MM.1S (cell line): ENCODE data around the gene NR0B2.
A peak's percentile ranks its signal among the peaks of the same experiment; 100 is the strongest.

Experiments
- DNase-seq: peaks from one replicate; pipeline ENCODE4 v3.0.0-alpha.2; 2015
- H2AFZ ChIP-seq: fragments of 300-600 bp; sonication (generic); 2 replicates; pipeline ENCODE4 v1.6.0; 2016; ENCODE audit warnings: antibody characterized with exemption, low read length
- H3F3A ChIP-seq: fragments of 300-600 bp; sonication (generic); 2 replicates; pipeline ENCODE4 v1.6.1; 2016; ENCODE audit warnings: mild to moderate bottlenecking, antibody characterized with exemption, low read length, moderate library complexity, mixed read lengths; ENCODE audit not compliant: insufficient read depth
- H3K27ac ChIP-seq: fragments of 300-600 bp; sonication (generic); 2 replicates; pipeline ENCODE4 v1.5.1; 2016; ENCODE audit warnings: mild to moderate bottlenecking, low read length
- H3K27me3 ChIP-seq: fragments of 300-600 bp; sonication (generic); replicated peaks from 2 replicates; pipeline ENCODE4 v1.6.0; 2016; ENCODE audit warnings: low read length; ENCODE audit not compliant: insufficient read depth
- H3K36me3 ChIP-seq: fragments of 300-600 bp; sonication (generic); replicated peaks from 2 replicates; pipeline ENCODE4 v1.6.1; 2016; ENCODE audit warnings: mild to moderate bottlenecking, low read length, mixed read lengths; ENCODE audit not compliant: insufficient read depth
- H3K4me1 ChIP-seq: fragments of 300-600 bp; sonication (generic); 2 replicates; pipeline ENCODE4 v1.6.1; 2016; ENCODE audit warnings: low read length, mixed read lengths
- H3K4me2 ChIP-seq: fragments of 300-600 bp; sonication (generic); 2 replicates; pipeline ENCODE4 v1.6.0; 2016; ENCODE audit warnings: low read depth, low read length
- H3K4me3 ChIP-seq: fragments of 300-600 bp; sonication (generic); 2 replicates; pipeline ENCODE4 v1.5.1; 2016; ENCODE audit warnings: low read length, mixed read lengths
- H3K79me2 ChIP-seq: fragments of 300-600 bp; sonication (generic); 2 replicates; pipeline ENCODE4 v1.6.1; 2016; ENCODE audit warnings: mixed run types, low read length, mixed read lengths
- H3K9ac ChIP-seq: fragments of 300-600 bp; sonication (generic); 2 replicates; pipeline ENCODE4 v1.6.1; 2016; ENCODE audit warnings: low read length, mixed read lengths
- H3K9me2 ChIP-seq: fragments of 300-600 bp; sonication (generic); replicated peaks from 2 replicates; pipeline ENCODE4 v1.6.1; 2016; ENCODE audit warnings: mild to moderate bottlenecking, low read length, mixed read lengths; ENCODE audit not compliant: insufficient read depth
- H3K9me3 ChIP-seq: fragments of 300-600 bp; sonication (generic); replicated peaks from 2 replicates; pipeline ENCODE4 v1.6.1; 2016; ENCODE audit warnings: mild to moderate bottlenecking, low read length, mixed read lengths; ENCODE audit not compliant: insufficient read depth
- H4K20me1 ChIP-seq: fragments of 300-600 bp; sonication (generic); 2 replicates; pipeline ENCODE4 v1.6.1; 2016; ENCODE audit warnings: mild to moderate bottlenecking, low read length, moderate library complexity, mixed read lengths; ENCODE audit not compliant: insufficient read depth
- CTCF ChIP-seq: fragments of 300-600 bp; sonication (generic); IDR thresholded peaks from 2 replicates; pipeline ENCODE4 v1.5.1; 2016; ENCODE audit warnings: antibody characterized with exemption, low read length, mixed read lengths
- EZH2 ChIP-seq: fragments of 300-600 bp; sonication (generic); optimal IDR thresholded peaks from 2 replicates; pipeline ENCODE3; 2017; ENCODE audit warnings: low read depth, mild to moderate bottlenecking, antibody characterized with exemption, low read length, mixed read lengths
- EZH2phosphoT487 ChIP-seq: fragments of 300-600 bp; sonication (generic); IDR thresholded peaks from 2 replicates; pipeline ENCODE4 v1.6.1; 2018; ENCODE audit warnings: antibody characterized with exemption, low read length

NR0B2 gene

DNA sequence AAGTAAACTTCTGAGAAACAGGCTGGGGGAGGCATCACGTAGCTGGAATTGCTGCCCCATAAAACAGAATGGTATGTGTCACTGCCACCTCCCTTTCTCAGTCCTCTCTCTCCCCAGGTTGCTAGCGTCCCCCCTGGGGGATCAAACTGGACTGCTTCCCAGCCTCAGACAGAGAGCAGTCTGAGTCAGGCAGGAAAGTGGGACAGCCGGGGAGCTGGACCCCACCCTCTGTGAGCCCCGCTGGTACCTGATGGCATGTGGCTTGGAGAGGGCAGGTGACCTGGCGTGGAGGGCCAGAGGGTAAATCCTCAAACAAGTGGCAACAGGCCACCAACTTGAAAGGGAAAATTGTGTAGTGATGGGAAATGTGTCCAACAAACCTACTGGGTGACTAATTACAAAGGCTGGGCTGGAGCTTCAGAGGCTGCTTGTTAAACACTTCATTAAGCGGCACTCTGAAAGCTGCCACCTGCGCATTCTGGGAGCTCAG lies 51.8 kb downstream of the NR0B2 start:
- no peak overlapping the region for H3K4me3 ChIP-seq
- no peaks in the 10 kb centered on the region for H3K36me3 ChIP-seq
- peak overlapping the region; percentile 49; the same call in 1 of the 2 replicates for H2AFZ ChIP-seq
- TF ChIP-seq EZH2phosphoT487: no peak
- no peak for TF ChIP-seq CTCF
- TF ChIP-seq EZH2: no peak
- H3F3A ChIP-seq: peaks cover 39% of the 10 kb centered on the region
- peak overlapping the region; percentile 35; the same call in 1 of the 2 replicates for H3K9ac ChIP-seq
- no peak overlapping the region for H3K27ac ChIP-seq
- H3K9me3 ChIP-seq: no peaks in the 10 kb centered on the region
- no peaks in the 10 kb centered on the region for H3K79me2 ChIP-seq
- no peak for DNase-seq
- H3K4me1 ChIP-seq: peaks cover 19% of the 10 kb centered on the region
- H4K20me1 ChIP-seq: no peaks in the 10 kb centered on the region
- H3K9me2 ChIP-seq: no peaks in the 10 kb centered on the region
- H3K27me3 ChIP-seq: no peaks in the 10 kb centered on the region
- H3K4me2 ChIP-seq: peak overlapping the region; percentile 96; the same call in 1 of the 2 replicates
